AG09309 (cell line): Measurements from ENCODE around the gene PRPF6.
A peak's percentile ranks its signal among the peaks of the same experiment; 100 is the strongest.

ENCODE experiments used
- DNase-seq: peaks from one replicate; pipeline ENCODE4 v3.0.0-alpha.2; 2010; ENCODE audit warnings: low read depth
- H3K4me3 ChIP-seq: 2 replicates; pipeline ENCODE4 v1.5.1; 2011; ENCODE audit warnings: mild to moderate bottlenecking, low read depth, low read length, moderate library complexity; ENCODE audit not compliant: control insufficient read depth
- CTCF ChIP-seq: IDR thresholded peaks from 2 replicates; pipeline ENCODE4 v1.5.1; 2011; ENCODE audit warnings: mild to moderate bottlenecking, low read depth, low read length, inconsistent platforms; ENCODE audit not compliant: insufficient read depth, control insufficient read depth; ENCODE audit errors: missing control alignments

The PRPF6 gene

GRCh38 chr20:63937596-63937995 is 43.3 kb upstream of the PRPF6 start:
- DNase-seq = peak; percentile 8
- H3K4me3 ChIP-seq = no peak overlapping the region
- no peak for TF ChIP-seq CTCF

GRCh38 chr20:63939061-63939935 is 41.6 kb upstream of the PRPF6 start:
- H3K4me3 ChIP-seq = no peak overlapping the region
- TF ChIP-seq CTCF = no peak
- no peak for DNase-seq

GRCh38 chr20:63940071-63940471 is 40.9 kb upstream of the PRPF6 start:
- H3K4me3 ChIP-seq = no peak overlapping the region
- no peak for DNase-seq
- TF ChIP-seq CTCF = no peak

- H3K4me3 ChIP-seq = no peak overlapping the region
- no peak for TF ChIP-seq CTCF
- DNase-seq = no peak
Observed at GRCh38 chr20:63940472-63941266, 40.3 kb upstream of the PRPF6 start.

- no peak for DNase-seq
- H3K4me3 ChIP-seq = no peak overlapping the region
- TF ChIP-seq CTCF = no peak
Observed at GRCh38 chr20:63941282-63942081, 39.5 kb upstream of the PRPF6 start.

GRCh38 chr20:63942250-63942951 is 38.5 kb upstream of the PRPF6 start:
- no peak for TF ChIP-seq CTCF
- no peak for DNase-seq
- H3K4me3 ChIP-seq = no peak overlapping the region
